ENCODE data around the gene STIM2. TPM values are rescaled to one million over a fixed set of nuclear protein-coding genes. Genes with fewer than 3 reads are reported as not detected.
"Not testable (repeated sequence)": the region's sequence is repeated elsewhere in the genome, so short reads cannot be mapped to it uniquely, and the experiment has no call there.

STIM2 gene
- total and polyA plus RNA-seq, 2 donors (not counting 3 experiments of a cell fraction or from before 2014, with no cell fraction given) = 21.0 to 21.2 TPM

DNA sequence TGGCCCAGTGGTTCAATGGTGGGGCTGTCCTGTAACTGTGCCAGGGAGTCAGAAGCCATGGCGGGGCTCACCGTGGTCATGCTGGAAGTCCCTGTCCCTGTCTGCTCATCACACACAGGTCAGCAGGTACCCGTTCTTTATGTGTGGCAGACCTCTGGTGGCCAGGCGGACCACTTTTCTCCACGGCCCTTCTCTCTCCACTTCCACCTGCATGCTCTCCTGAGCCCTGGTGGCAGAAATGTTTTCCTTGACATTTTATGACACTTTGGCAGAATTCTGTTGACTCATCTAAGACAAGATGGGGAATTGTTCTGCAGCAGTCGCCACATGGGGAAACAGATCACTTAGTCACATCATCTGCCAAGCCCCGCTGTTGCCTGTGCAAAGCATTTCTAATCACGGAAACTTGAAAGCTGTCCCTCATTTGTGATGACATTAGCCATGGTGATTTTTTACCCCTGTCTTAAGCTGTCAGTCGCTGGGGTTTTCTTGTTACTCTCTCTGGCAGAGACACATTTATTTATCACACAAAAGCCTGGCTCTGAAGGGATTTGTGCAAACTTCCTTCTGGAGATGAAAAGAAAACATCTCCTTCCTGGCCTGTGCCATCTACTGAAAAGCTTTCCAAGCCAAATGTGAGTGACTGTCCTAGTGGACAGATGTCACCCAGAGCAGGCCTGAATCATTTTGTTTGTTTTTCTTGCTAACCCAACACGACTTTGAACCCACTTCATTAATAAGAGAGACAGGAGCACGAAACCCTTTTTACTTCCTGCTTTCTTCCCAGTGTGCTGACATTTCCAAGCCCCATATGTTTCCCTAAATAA, 38.8 kb upstream of the STIM2 start:
- intact Hi-C loops (cut with micrococcal nuclease) = no loop called here
- no peaks in the 10 kb centered on the region for H3K27me3 ChIP-seq (ENCODE audit: control insufficient read depth in 2 of 2, insufficient read depth in 2 of 2, low read length in 2 of 2)
- no TSS peak for BruUV-seq (replicated peaks)
- H4K20me1 ChIP-seq (replicated peaks; ENCODE audit: control insufficient read depth, extremely low read depth, insufficient read depth, low read length) = no peaks in the 10 kb centered on the region
- DNase-seq (ENCODE audit: low read depth, low spot score) (peak; percentile 35), FAIRE-seq (peak; percentile 68)
- H3K4me3 ChIP-seq (replicated peaks in 1 of 3; ENCODE audit: insufficient read depth in 1 of 3, low read depth in 1 of 3, low read length in 3 of 3) = no peak overlapping the region
- H2AFZ ChIP-seq (ENCODE audit: low read depth, low read length) = no peak overlapping the region
- peaks cover 15% of the 10 kb centered on the region for H3K4me1 ChIP-seq (ENCODE audit: control insufficient read depth, extremely low read depth, insufficient read depth, low read length)
- peak overlapping the region; percentile 30 for H3K27ac ChIP-seq (ENCODE audit: insufficient read depth, low read depth, low read length)
- no peak overlapping the region for H3K9ac ChIP-seq (replicated peaks; ENCODE audit: extremely low read depth, insufficient read depth, low read length)
- no peaks in the 10 kb centered on the region for H3K9me3 ChIP-seq (replicated peaks; ENCODE audit: control insufficient read depth, insufficient read depth, low read length)
- CTCF ChIA-PET = no interaction called here
- no peaks in the 10 kb centered on the region for H3K79me2 ChIP-seq (ENCODE audit: control insufficient read depth, insufficient read depth, low read length)
- H3K4me2 ChIP-seq (ENCODE audit: insufficient read depth, low read length) = peak overlapping the region; percentile 4
- POLR2A ChIA-PET = no interaction called here
- no peaks in the 10 kb centered on the region for H3K9me1 ChIP-seq (replicated peaks; ENCODE audit: control insufficient read depth, extremely low read depth, insufficient read depth, low read length)
- no peaks in the 10 kb centered on the region for H3K36me3 ChIP-seq (ENCODE audit: control insufficient read depth in 2 of 2, extremely low read depth in 1 of 2, insufficient read depth in 2 of 2, low read length in 2 of 2)
- TF ChIP-seq EZH2 (IDR thresholded peaks at IDR 0.05; ENCODE audit: borderline replicate concordance, low read depth, low read length, severe bottlenecking) (no peak), POLR2AphosphoS5 (IDR thresholded peaks at IDR 0.05; ENCODE audit: insufficient read depth, low read depth, low read length) (no peak), GATA2 (IDR thresholded peaks at IDR 0.05; ENCODE audit: insufficient read depth, insufficient read length, low read depth, low read length) (no peak), POLR2A (IDR thresholded peaks at IDR 0.05; ENCODE audit: low read depth, low read length) (no peak)
- dilution Hi-C loops (cut with MboI; ENCODE audit: extremely low pct_ligation_motif_present, low sequenced_read_pairs) = no loop called here

DNA sequence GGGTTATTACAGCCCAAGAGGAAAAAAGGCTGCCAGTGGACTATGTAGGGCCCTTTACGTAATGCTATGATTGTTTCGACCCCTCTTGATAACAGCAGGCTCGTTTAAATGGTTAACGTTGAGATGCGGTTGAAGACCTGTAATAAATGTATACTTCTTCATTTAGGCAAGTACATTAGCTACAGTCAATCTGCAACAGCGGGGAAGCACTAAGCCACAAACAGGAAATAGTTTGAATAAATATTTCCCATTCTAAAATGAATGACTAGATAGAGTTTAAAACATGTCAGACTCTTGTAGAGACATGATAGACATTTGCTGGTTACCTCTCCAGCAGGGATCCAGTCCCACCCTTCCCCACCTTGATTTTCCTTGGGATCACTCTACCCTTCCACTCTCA, 38.1 kb upstream of the STIM2 start:
- Histone ChIP-seq H3K4me2 (ENCODE audit: insufficient read depth, low read length) (no peak overlapping the region), H3K9me1 (replicated peaks; ENCODE audit: control insufficient read depth, extremely low read depth, insufficient read depth, low read length) (no peaks in the 10 kb centered on the region), H3K9ac (replicated peaks; ENCODE audit: extremely low read depth, insufficient read depth, low read length) (no peak overlapping the region), H3K27me3 (ENCODE audit: control insufficient read depth in 2 of 2, insufficient read depth in 2 of 2, low read length in 2 of 2) (no peaks in the 10 kb centered on the region), H3K79me2 (ENCODE audit: control insufficient read depth, insufficient read depth, low read length) (no peaks in the 10 kb centered on the region), H3K4me1 (ENCODE audit: control insufficient read depth, extremely low read depth, insufficient read depth, low read length) (peaks cover 15% of the 10 kb centered on the region), H3K4me3 (replicated peaks in 1 of 3; ENCODE audit: insufficient read depth in 1 of 3, low read depth in 1 of 3, low read length in 3 of 3) (no peak overlapping the region), H3K36me3 (ENCODE audit: control insufficient read depth in 2 of 2, extremely low read depth in 1 of 2, insufficient read depth in 2 of 2, low read length in 2 of 2) (no peaks in the 10 kb centered on the region), H2AFZ (ENCODE audit: low read depth, low read length) (no peak overlapping the region), H4K20me1 (replicated peaks; ENCODE audit: control insufficient read depth, extremely low read depth, insufficient read depth, low read length) (no peaks in the 10 kb centered on the region), H3K9me3 (replicated peaks; ENCODE audit: control insufficient read depth, insufficient read depth, low read length) (no peaks in the 10 kb centered on the region), H3K27ac (ENCODE audit: insufficient read depth, low read depth, low read length) (no peak overlapping the region)
- CTCF ChIA-PET = no interaction called here
- intact Hi-C loops (cut with micrococcal nuclease) (no loop called here), dilution Hi-C loops (cut with MboI; ENCODE audit: extremely low pct_ligation_motif_present, low sequenced_read_pairs) (no loop called here)
- DNase-seq (ENCODE audit: low read depth, low spot score) = no peak
- no peak for TF ChIP-seq EZH2 (IDR thresholded peaks at IDR 0.05; ENCODE audit: borderline replicate concordance, low read depth, low read length, severe bottlenecking)
- POLR2A ChIA-PET = no interaction called here
- FAIRE-seq = no peak
- no TSS peak for BruUV-seq (replicated peaks)

DNA sequence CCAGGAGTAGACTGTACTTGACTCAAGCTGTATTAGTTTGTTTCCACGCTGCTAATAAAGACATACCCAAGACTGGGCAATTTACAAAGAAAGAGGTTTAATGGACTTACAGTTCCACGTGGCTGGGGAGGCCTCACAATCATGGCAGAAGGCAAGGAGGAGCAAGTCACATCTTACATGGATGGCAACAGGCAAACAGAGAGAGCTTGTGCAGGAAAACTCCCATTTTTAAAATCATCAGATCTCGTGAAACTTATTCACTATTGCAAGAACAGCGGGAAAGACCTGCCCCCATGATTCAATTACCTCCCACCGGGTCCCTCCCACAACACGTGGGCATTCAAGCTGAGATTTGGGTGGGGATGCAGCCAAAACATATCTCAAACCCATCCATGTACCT, 37.7 kb upstream of the STIM2 start:
- intact Hi-C loops (cut with micrococcal nuclease); POLR2A ChIA-PET; H3K9me1 ChIP-seq (replicated peaks; ENCODE audit: control insufficient read depth, extremely low read depth, insufficient read depth, low read length); H3K36me3 ChIP-seq (ENCODE audit: control insufficient read depth in 2 of 2, extremely low read depth in 1 of 2, insufficient read depth in 2 of 2, low read length in 2 of 2); H2AFZ ChIP-seq (ENCODE audit: low read depth, low read length); H3K9ac ChIP-seq (replicated peaks; ENCODE audit: extremely low read depth, insufficient read depth, low read length); H3K4me3 ChIP-seq (replicated peaks in 1 of 3; ENCODE audit: insufficient read depth in 1 of 3, low read depth in 1 of 3, low read length in 3 of 3); DNase-seq (ENCODE audit: low read depth, low spot score); BruUV-seq (replicated peaks); H3K27me3 ChIP-seq (ENCODE audit: control insufficient read depth in 2 of 2, insufficient read depth in 2 of 2, low read length in 2 of 2); dilution Hi-C loops (cut with MboI; ENCODE audit: extremely low pct_ligation_motif_present, low sequenced_read_pairs); H4K20me1 ChIP-seq (replicated peaks; ENCODE audit: control insufficient read depth, extremely low read depth, insufficient read depth, low read length); H3K4me2 ChIP-seq (ENCODE audit: insufficient read depth, low read length); H3K9me3 ChIP-seq (replicated peaks; ENCODE audit: control insufficient read depth, insufficient read depth, low read length); H3K27ac ChIP-seq (ENCODE audit: insufficient read depth, low read depth, low read length); CTCF ChIA-PET; H3K79me2 ChIP-seq (ENCODE audit: control insufficient read depth, insufficient read depth, low read length); FAIRE-seq: not testable (repeated sequence)
- H3K4me1 ChIP-seq (ENCODE audit: control insufficient read depth, extremely low read depth, insufficient read depth, low read length) = peaks cover 15% of the 10 kb centered on the region

All from endothelial cell of umbilical vein (primary cell).